HG02852 (cell line): ENCODE data around the gene CYP46A1.

ENCODE experiments used
- ATAC-seq: cut with Tn5 transposase; IDR thresholded peaks from one replicate; pipeline ENCODE4 v1.9.1; 2021; ENCODE audit warnings: mild to moderate bottlenecking, moderate library complexity; ENCODE audit not compliant: unreplicated experiment

The CYP46A1 gene

DNA sequence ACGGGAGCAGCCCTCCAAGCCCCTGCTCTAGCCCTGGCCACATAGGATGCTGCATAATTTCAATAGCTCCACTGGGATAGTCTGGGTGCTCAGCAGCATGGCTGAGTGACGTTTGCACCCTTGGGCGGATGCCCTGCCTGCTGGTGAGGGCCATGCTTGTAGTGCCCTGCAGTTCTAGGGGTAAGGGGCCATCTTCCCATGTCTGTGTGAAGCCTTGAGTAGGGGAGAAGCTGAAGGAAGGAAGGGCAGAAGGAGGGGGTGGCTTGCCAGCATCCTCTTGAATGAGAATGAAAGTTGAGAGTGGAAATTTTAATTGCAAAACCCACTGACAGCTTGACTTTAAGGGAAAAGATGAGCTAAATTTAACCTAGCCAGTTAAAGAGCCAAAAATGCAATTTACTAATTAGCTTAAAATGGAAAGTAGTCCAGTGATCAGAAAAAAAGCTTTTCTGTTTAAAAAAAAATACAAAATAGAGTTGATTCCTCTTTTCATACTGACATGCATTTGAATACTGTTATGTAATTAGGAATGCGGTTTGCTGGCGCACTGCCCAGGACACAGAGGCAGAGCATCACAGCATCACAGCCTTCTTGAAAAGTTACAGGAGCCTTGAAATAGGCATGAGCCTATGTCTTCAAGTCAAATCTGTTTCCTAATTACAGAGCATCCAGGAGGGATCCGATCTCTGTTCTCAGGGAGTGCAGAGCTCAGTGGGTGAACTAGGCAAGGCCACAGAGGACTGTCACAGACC is 90.6 kb downstream of the CYP46A1 start:
- ATAC-seq = no peak

- ATAC-seq = no peak
Measured at GRCh38 chr14:99775351-99775750, 91.3 kb downstream of the CYP46A1 start.
